ENCODE data around the gene SPATC1L.
"Not testable (repeated sequence)": the region's sequence is repeated elsewhere in the genome, so short reads cannot be mapped to it uniquely, and the experiment has no call there.

SPATC1L gene

GRCh38 chr21:46145159-46145839, 39.0 kb downstream of the SPATC1L start:
- DNase-seq (ENCODE audit: extremely low spot score) = no peak
- POLR2A ChIA-PET = no interaction called here
- CTCF ChIA-PET = no interaction called here
- TF ChIP-seq, protein P1, sequence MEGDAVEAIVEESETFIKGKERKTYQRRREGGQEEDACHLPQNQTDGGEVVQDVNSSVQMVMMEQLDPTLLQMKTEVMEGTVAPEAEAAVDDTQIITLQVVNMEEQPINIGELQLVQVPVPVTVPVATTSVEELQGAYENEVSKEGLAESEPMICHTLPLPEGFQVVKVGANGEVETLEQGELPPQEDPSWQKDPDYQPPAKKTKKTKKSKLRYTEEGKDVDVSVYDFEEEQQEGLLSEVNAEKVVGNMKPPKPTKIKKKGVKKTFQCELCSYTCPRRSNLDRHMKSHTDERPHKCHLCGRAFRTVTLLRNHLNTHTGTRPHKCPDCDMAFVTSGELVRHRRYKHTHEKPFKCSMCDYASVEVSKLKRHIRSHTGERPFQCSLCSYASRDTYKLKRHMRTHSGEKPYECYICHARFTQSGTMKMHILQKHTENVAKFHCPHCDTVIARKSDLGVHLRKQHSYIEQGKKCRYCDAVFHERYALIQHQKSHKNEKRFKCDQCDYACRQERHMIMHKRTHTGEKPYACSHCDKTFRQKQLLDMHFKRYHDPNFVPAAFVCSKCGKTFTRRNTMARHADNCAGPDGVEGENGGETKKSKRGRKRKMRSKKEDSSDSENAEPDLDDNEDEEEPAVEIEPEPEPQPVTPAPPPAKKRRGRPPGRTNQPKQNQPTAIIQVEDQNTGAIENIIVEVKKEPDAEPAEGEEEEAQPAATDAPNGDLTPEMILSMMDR (IDR thresholded peaks at IDR 0.05; ENCODE audit: control extremely low read depth, extremely low read depth, low read depth, missing control alignments) = no peak

- POLR2A ChIA-PET = no interaction called here
- TF ChIP-seq, protein P1 (IDR thresholded peaks at IDR 0.05; ENCODE audit: control extremely low read depth, extremely low read depth, low read depth, missing control alignments) = no peak
- DNase-seq (ENCODE audit: extremely low spot score) = no peak
- CTCF ChIA-PET = interaction anchor here (0.8 to 3.8 kb wide), 4 partner anchors 9 to 484 kb away, joined by 3 to 54 read pairs (median 6); partner anchors contain the start of gene FTCD
Observed at GRCh38 chr21:46144464-46145070, 39.7 kb downstream of the SPATC1L start.

DNA sequence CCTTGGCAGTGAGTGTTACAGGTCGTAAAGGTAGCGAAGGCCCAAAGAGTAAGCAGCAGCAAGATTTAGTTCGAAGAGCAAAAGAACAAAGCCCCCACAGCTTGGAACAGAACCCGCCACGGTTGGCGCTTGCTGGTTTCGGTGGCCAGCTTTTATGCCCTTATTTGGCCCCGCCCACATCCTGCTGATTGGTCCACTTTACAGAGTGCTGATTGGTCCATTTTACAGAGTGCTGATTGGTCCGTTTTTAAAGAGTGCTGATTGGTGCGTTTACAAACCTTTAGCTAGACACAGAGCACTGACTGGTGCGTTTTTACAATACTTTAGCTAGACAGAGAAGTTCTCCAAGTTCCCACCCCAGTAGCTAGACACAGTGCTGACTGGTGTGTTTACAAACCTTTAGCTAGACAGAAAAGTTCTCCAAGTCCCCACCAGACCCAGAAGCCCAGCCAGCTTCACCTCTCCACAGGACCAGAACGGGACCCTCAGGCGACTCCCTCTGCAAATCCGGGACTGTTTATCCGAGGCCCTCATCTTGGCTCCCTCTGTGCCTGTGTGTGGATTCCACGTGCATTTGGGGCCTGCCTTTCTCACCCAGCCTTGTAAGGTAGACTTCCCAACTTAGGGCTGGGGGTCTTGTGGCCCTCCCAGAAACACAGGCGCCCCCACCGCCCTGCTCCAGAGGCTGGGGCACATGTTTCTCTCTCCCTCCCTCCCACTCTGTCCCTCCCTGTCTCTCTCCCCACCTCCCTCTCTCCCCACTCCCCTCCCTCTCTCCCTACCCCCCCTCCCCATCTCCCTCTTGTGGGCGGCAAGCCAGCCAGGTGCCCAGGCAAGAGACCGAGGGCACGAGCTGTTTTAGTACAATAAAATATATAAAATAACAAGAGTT, 41.4 kb downstream of the SPATC1L start:
- ChIA-PET POLR2A (interaction anchor here (0.5 to 1.2 kb wide), 3 partner anchors 10 to 312 kb away, joined by 3 to 5 read pairs (median 4); no protein-coding TSS in a partner anchor), CTCF (interaction anchor here (0.5 to 3.8 kb wide), 32 partner anchors 10 to 1002 kb away, joined by 3 to 54 read pairs (median 4); partner anchors contain the start of genes DIP2A, FTCD, PRMT2 and S100B)
- TF ChIP-seq, protein P1 (IDR thresholded peaks at IDR 0.05; ENCODE audit: control extremely low read depth, extremely low read depth, low read depth, missing control alignments) = no peak
- DNase-seq (ENCODE audit: extremely low spot score) = no peak

DNA sequence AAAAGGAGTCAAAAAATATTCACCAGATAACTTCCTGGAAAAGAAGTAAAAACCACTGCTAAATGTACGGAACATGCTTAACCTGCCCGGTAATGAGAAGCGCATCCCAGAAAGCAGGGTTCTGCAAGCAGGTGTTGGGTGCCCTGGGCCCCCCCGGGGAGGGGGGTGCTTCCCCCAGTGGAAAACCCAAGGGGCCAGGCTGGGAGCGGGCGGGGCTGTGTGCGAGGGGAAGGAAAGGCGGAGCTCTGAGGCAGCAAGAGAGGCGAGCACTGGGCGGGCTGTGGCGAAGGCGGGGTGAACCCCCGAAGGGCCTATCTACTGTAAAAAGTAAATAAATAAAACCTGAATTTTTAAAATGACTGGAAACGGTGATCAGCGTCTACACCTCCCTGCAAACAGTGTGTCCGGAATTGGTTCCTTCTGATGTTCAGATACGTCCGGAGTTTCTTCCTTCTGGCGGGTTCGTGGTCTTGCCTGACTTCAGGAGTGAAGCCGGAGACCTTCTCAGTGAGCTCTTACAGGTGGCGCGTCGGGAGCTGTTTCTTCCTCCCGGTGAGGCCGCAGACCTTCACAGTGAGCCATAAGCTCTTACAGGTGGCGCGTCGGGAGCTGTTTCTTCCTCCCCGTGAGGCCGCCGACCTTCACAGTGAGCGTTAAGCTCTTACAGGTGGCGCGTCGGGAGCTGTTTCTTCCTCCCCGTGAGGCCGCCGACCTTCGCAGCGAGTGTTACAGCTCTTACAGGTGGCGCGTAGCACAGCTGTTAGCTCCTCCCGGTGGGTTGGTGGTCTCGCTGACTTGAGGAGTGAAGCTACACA, 42.3 kb downstream of the SPATC1L start:
- TF ChIP-seq, protein P1 (IDR thresholded peaks at IDR 0.05; ENCODE audit: control extremely low read depth, extremely low read depth, low read depth, missing control alignments) = no peak
- ChIA-PET POLR2A (no interaction called here), CTCF (interaction anchor here (0.7 to 3.8 kb wide), 12 partner anchors 11 to 497 kb away, joined by 3 to 54 read pairs (median 5); partner anchors contain the start of genes FTCD and PRMT2)
- no peak for DNase-seq (ENCODE audit: extremely low spot score)

DNA sequence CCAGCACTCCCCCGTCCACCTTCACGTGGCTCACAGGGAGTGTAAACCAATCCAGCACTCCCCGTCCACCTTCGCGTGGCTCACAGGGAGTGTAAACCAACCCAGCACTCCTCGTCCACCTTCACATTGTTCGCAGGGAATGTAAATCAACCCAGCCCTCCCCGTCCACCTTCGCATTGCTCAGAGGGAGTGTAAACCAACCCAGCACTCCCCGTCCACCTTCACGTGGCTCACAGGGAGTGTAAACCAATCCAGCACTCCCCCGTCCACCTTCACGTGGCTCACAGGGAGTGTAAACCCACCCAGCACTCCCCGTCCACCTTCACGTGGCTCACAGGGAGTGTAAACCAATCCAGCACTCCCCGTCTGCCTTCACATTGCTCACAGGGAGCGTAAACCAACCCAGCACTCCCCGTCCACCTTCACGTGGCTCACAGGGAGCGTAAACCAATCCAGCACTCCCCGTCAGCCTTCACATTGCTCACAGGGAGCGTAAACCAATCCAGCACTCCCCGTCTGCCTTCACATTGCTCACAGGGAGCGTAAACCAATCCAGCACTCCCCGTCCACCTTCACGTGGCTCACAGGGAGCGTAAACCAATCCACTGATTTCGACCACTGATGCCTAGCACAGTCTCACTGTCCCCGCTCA, 43.8 kb downstream of the SPATC1L start:
- CTCF ChIA-PET = interaction anchor here (3.8 kb wide), 1 partner anchor 13 kb away, joined by 54 read pairs; the partner anchor contains the start of gene FTCD
- POLR2A ChIA-PET; DNase-seq (ENCODE audit: extremely low spot score): not testable (repeated sequence)

DNA sequence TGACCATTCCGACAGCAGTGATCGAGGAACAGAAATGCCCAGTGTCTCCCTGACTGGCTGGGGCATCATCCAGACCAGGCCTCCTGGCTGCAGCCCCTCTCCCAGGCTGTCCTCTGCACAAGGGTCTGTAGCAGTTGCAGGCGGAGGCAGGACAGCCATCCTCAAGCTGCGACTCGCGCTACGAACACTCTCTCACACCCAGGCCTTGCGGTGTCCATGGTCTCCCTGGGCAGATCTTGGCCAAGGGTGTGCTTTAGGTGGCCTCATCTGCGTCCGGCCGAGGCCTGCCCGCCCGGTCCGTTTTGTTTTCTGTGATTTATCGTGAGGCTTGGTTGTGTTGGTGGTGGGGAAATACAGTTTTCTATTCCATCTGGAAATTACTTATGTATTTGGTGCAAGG, 44.6 kb downstream of the SPATC1L start:
- TF ChIP-seq, protein P1 (IDR thresholded peaks at IDR 0.05; ENCODE audit: control extremely low read depth, extremely low read depth, low read depth, missing control alignments) = no peak
- DNase-seq (ENCODE audit: extremely low spot score) = no peak
- CTCF ChIA-PET = no interaction called here
- POLR2A ChIA-PET = no interaction called here
